Type B pancreatic cell (in vitro differentiated cells): ENCODE results near the gene CCL3. TPM values are rescaled to one million over a fixed set of nuclear protein-coding genes. Genes with fewer than 3 reads are reported as not detected.
"Not testable (repeated sequence)": the region's sequence is repeated elsewhere in the genome, so short reads cannot be mapped to it uniquely, and the experiment has no call there.

Experiments
- DNase-seq: peaks from one replicate; pipeline ENCODE4 v3.0.0; 2021; ENCODE audit warnings: mixed read lengths; ENCODE audit not compliant: unreplicated experiment; ENCODE audit errors: extremely low spot score
- H3K27ac Mint-ChIP-seq: 2 replicates; pipeline ENCODE4 v1.8.0; 2021; ENCODE audit warnings: mild to moderate bottlenecking, mixed read lengths
- H3K27me3 Mint-ChIP-seq: 2 replicates; pipeline ENCODE4 v1.8.0; 2021; ENCODE audit warnings: mixed read lengths
- H3K36me3 Mint-ChIP-seq: 2 replicates; pipeline ENCODE4 v1.8.0; 2021; ENCODE audit warnings: mixed read lengths
- H3K4me1 Mint-ChIP-seq: one replicate; pipeline ENCODE4 v1.8.0; 2021; ENCODE audit warnings: mixed read lengths; ENCODE audit not compliant: unreplicated experiment
- H3K4me3 Mint-ChIP-seq: 2 replicates; pipeline ENCODE4 v1.8.0; 2021; ENCODE audit warnings: mild to moderate bottlenecking, mixed read lengths
- H3K9me3 Mint-ChIP-seq: 2 replicates; pipeline ENCODE4 v1.8.0; 2021; ENCODE audit warnings: mixed read lengths
- total RNA-seq: library from RNA; stranded (reverse); gene quantifications from 2 replicates; pipeline ENCODE4 v1.2.1, GENCODE V29; 2021; ENCODE audit warnings: low replicate concordance
- TF ChIP-seq, protein P1 (sequence below): fragments of 200-600 bp; sonication (generic); conservative IDR thresholded peaks from 2 replicates; pipeline ENCODE4 v1.5.0; 2021; ENCODE audit warnings: antibody characterized with exemption, mild to moderate bottlenecking

The CCL3 gene
- total RNA-seq, 1 donor from 2014 or later, result not detected

DNA sequence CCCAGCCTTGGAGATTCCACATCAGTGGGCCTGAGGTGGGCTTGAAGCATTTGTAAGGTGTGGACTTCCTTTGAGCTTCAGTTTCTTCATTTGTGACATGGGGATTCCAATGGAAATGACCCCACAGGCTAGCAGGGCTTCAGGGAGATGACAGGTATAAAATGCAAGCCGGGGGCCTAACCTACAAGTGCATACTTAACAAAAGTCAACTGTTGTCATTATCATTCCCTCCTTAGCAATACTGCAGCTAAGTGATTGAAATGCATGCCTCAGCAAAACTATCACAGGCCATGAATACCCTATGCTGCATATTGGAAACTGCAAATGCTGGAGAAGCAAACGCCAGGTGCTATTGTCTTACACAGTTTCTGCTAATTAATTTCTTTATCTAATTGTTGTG is 33.5 kb upstream of the CCL3 start:
- Mint-ChIP-seq H3K36me3 (no peaks in the 10 kb centered on the region), H3K4me1 (no peaks in the 10 kb centered on the region), H3K9me3 (peaks cover 5% of the 10 kb centered on the region), H3K27ac (no peak overlapping the region), H3K27me3 (peaks cover 3% of the 10 kb centered on the region), H3K4me3 (no peak overlapping the region)
- DNase-seq, result no peak
- TF ChIP-seq, protein P1, sequence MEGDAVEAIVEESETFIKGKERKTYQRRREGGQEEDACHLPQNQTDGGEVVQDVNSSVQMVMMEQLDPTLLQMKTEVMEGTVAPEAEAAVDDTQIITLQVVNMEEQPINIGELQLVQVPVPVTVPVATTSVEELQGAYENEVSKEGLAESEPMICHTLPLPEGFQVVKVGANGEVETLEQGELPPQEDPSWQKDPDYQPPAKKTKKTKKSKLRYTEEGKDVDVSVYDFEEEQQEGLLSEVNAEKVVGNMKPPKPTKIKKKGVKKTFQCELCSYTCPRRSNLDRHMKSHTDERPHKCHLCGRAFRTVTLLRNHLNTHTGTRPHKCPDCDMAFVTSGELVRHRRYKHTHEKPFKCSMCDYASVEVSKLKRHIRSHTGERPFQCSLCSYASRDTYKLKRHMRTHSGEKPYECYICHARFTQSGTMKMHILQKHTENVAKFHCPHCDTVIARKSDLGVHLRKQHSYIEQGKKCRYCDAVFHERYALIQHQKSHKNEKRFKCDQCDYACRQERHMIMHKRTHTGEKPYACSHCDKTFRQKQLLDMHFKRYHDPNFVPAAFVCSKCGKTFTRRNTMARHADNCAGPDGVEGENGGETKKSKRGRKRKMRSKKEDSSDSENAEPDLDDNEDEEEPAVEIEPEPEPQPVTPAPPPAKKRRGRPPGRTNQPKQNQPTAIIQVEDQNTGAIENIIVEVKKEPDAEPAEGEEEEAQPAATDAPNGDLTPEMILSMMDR, result no peak

DNA sequence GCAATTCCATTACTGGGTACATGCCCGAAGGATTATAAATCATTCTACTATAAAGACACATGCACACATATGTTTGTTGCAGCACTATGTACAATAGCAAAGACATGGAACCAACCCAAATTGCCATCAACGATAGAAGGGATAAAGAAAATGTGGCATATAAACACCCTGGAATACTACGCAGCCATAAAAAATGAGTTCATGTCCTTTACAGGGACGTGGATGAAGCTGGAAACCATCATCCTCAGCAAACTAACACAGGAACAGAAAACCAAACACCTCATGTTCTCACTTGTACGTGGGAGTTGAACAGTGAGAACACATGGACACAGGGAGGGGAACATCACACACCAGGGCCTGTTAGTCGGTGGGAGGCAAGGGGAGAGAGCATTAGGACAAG is 31.2 kb upstream of the CCL3 start:
- H3K27ac Mint-ChIP-seq, H3K4me3 Mint-ChIP-seq, H3K36me3 Mint-ChIP-seq, H3K27me3 Mint-ChIP-seq, H3K9me3 Mint-ChIP-seq, DNase-seq: not testable (repeated sequence)
- peaks cover 11% of the 10 kb centered on the region for H3K4me1 Mint-ChIP-seq

DNA sequence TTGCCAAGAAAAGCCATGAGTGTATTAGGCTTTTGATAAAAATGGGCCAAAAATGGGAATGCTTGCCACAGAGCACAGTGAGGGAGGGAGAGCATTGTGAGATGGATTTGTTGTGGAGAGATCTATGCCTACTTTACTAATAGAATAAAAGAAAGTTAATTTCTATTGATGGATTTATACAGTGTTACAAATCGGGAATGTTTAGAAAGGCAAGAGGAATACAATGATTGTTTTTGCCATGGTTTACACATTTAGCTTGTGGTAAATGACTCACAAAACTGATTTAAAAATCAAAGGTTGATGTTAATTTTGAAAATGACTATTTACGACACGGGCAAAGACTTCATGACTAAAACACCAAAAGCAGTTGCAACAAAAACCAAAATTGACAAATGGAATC is 30.3 kb upstream of the CCL3 start:
- Mint-ChIP-seq H3K27me3 (no peaks in the 10 kb centered on the region), H3K4me1 (peaks cover 11% of the 10 kb centered on the region), H3K9me3 (peaks cover 7% of the 10 kb centered on the region), H3K36me3 (no peaks in the 10 kb centered on the region), H3K27ac (no peak overlapping the region), H3K4me3 (no peak overlapping the region)
- no peak for DNase-seq
- TF ChIP-seq, protein P1, result no peak

DNA sequence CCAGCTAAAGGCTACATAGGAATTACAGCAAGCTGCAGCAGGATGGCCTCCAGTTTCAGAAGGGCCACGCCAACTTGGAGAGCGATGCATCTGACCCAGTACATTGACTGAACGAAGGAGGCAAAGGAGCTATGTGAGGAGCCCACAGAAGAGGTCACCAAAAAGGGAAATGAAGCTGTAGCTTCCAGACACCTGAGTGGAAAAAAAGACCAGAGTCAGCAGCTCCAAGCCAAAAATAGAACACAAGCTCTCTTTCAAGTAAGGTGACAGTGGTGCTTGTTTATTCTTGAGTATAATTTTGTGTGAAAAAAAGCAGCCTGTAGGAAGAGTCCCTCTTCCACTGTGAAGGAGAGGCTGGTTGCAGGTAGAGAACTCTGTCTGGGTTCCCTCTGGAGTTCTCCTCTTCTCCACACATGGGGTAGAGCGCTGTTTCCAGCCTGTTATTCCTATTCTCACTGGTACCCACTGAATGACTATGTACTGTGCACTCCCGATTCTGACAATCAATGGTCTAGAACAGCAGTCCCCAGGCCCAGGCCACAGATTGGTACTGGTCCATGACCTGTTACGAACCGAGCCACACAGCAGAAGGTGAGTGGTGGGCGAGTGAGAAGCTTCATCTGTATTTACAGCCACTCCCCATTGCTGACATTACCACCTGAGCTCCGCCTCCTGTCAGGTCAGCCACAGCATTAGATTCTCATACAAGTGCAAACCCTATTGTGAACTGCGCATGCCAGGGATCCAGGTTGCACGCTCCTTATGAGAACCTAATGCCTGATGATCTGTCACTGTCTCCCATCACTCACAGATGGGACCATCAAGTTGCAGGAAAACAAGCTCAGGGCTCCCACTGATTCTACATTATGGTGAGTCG is 28.8 kb upstream of the CCL3 start:
- Mint-ChIP-seq H3K4me1 (peaks cover 11% of the 10 kb centered on the region), H3K4me3 (no peak overlapping the region), H3K9me3 (peaks cover 8% of the 10 kb centered on the region), H3K27ac (peak overlapping the region; percentile 90), H3K36me3 (no peaks in the 10 kb centered on the region), H3K27me3 (no peaks in the 10 kb centered on the region)
- no peak for DNase-seq
- TF ChIP-seq, protein P1, result no peak

DNA sequence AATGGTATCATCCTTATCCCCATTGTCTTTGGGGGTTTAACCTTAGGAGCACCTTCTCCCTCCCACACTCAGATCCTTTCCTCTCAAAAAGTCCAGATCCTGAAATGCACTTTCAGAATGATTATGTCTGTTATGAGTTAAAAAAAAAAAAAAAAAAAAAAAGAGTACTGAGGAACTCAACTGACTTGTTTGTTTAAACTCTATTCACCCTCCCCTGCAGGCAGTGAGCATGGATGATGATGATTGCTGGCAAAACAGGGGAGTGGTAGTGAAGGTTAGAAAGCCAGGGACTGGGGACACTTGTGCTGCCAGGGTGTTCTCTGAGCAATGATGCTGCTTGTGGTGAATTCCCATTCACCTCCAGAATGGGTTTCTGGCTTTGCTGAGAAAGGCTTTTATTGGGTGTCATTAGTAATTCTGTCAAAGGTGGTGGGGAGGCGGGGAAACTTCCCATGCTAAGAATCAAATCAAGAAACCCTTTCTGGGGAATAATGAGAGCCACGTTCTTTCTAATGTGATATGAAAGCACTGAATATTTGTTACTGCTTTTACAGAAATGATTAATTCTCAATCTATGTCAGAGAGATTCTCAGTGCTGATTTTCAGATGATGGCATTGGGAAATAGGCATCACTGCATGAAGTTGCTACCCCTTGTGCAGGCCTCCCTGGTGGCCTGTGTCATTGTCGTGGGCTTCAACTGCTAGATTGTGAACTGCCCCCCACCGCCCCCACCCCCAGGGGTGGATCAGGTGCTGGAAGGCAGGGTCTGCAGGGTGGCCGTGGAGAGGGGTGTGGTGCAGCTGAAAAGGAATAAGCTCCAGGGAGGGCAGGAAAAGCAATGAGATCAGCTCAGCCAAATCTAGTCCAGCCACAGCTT is 27.8 kb upstream of the CCL3 start:
- Mint-ChIP-seq H3K4me3 (peak overlapping the region; percentile 22), H3K27me3 (no peaks in the 10 kb centered on the region), H3K9me3 (peaks cover 8% of the 10 kb centered on the region), H3K4me1 (peaks cover 11% of the 10 kb centered on the region), H3K27ac (peak overlapping the region; percentile 90), H3K36me3 (no peaks in the 10 kb centered on the region)
- TF ChIP-seq, protein P1, result no peak
- no peak for DNase-seq

DNA sequence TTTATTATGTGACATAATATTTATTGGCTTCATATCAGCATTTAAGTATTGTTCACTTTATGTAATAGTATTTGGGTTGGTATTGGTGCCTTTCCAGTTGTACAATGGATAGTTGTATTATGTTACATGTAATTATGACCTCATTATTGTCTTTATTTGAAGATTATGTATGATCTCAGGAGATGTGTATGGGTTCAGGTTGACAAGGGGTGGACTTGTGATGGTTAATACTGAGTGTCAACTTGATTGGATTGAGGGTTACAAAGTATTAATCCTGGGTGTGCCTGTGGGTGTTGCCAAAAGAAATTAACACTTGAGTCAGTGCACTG is 25.7 kb upstream of the CCL3 start:
- not testable (repeated sequence) for H3K27me3 Mint-ChIP-seq, DNase-seq, H3K36me3 Mint-ChIP-seq, H3K4me3 Mint-ChIP-seq
- H3K4me1 Mint-ChIP-seq, result peaks cover 14% of the 10 kb centered on the region
- H3K27ac Mint-ChIP-seq, result peak overlapping the region; percentile 53
- H3K9me3 Mint-ChIP-seq, result peaks cover 15% of the 10 kb centered on the region

DNA sequence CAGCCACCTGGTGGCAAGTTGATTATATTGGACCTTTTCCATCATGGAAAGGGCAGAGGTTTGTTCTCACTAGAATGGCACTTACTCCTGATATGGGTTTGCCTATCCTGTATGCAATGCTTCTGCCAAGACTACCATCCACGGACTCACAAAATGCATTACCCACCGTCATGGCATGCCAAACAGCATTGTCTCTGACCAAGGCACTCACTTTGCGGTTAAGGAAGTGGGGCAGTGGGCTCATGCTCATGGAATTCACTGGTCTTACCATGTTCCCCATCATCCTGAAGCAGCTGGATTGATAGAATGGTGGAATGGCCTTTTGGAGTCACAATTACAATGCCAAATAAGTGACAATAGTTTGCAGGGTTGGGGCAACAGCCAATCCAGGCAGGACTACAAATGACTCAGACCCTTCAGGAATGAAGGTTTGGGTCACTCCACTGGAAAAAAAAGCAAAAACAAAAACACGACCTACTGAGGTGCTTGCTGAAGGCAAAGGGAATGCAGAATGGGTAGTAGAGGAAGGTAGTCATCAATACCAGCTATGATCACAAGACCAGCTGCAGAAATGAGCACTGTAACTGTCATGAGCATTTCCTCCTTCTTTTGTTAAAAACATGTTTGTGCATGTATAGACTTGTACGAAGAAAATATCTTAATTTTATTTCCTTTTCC is 25.2 kb upstream of the CCL3 start:
- peaks cover 14% of the 10 kb centered on the region for H3K4me1 Mint-ChIP-seq
- H3K27ac Mint-ChIP-seq, result peak overlapping the region; percentile 53
- DNase-seq, H3K27me3 Mint-ChIP-seq, H3K36me3 Mint-ChIP-seq, H3K4me3 Mint-ChIP-seq: not testable (repeated sequence)
- H3K9me3 Mint-ChIP-seq, result peaks cover 15% of the 10 kb centered on the region

DNA sequence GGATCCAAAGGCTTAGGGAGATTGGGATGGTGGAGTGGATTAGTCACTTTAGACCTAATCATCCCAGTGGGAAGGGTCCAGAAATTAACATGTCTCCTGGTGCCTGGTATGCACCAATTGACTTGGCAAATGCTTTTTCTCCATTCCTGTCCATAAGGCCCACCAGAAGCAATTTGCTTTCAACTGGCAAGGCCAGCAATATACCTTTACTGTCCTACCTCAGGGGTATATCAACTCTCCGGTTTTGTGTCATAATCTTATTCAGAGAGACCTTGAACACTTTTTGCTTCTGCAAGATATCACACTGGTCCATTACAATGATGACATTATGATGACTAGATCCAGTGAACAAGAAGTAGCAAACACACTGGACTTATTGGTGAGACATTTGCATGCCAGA is 23.2 kb upstream of the CCL3 start:
- H3K36me3 Mint-ChIP-seq, H3K27me3 Mint-ChIP-seq, H3K4me3 Mint-ChIP-seq, H3K27ac Mint-ChIP-seq, DNase-seq: not testable (repeated sequence)
- peaks cover 15% of the 10 kb centered on the region for H3K9me3 Mint-ChIP-seq
- peaks cover 14% of the 10 kb centered on the region for H3K4me1 Mint-ChIP-seq
